Sigmoid colon (tissue), 7 donors: ENCODE data around the gene SLC27A2. TPM values are rescaled to one million over a fixed set of nuclear protein-coding genes. Genes with fewer than 3 reads are reported as not detected.

ENCODE experiments used
- DNase-seq: peaks from one replicate; pipeline ENCODE4 v3.0.0-alpha.2; 2019
- H3K27ac ChIP-seq, 4 donors: fragments of 200-600 bp; sonication (generic); one replicate each; pipeline ENCODE4 v1.5.1; 2016 to 2019; ENCODE audit warnings: mild to moderate bottlenecking in 1 of 4
- H3K27me3 ChIP-seq, 3 donors: fragments of 200-600 bp; sonication (generic); one replicate each; pipeline ENCODE4 v1.5.1; 2019; ENCODE audit warnings: mild to moderate bottlenecking in 1 of 3
- H3K36me3 ChIP-seq, 4 donors: fragments of 200-600 bp; sonication (generic); one replicate each; pipeline ENCODE4 v1.5.1; 2016 to 2019
- H3K4me1 ChIP-seq, 4 donors: fragments of 200-600 bp; sonication (generic); one replicate each; pipeline ENCODE4 v1.5.1; 2017 to 2019
- H3K4me3 ChIP-seq, 4 donors: fragments of 200-600 bp; sonication (generic); one replicate each; pipeline ENCODE4 v1.5.1; 2017 to 2019; ENCODE audit warnings: mild to moderate bottlenecking in 2 of 4, moderate library complexity in 1 of 4
- H3K9me3 ChIP-seq, 4 donors: fragments of 200-600 bp in 3 of 4; sonication (generic) in 3 of 4; one replicate each; pipeline versions ENCODE4 v1.5.1 to v1.6.1; 2013 to 2019
- EP300 ChIP-seq, 4 donors: sonication (generic); formaldehyde crosslinking; IDR thresholded peaks; one replicate each; pipeline ENCODE4 v1.6.1; 2017; ENCODE audit warnings: antibody characterized with exemption in 4 of 4
- POLR2A ChIP-seq, 2 donors: fragments of 450-650 bp; IDR thresholded peaks; one replicate each; pipeline ENCODE4 v1.6.1; 2016; ENCODE audit warnings: antibody characterized with exemption in 2 of 2, mild to moderate bottlenecking in 2 of 2, moderate library complexity in 2 of 2
- POLR2AphosphoS5 ChIP-seq, 4 donors: sonication (generic); formaldehyde crosslinking; IDR thresholded peaks; one replicate each; pipeline ENCODE4 v1.6.1; 2017; ENCODE audit warnings: antibody characterized with exemption in 4 of 4
- WGBS, 2 donors: extraction: QIAGEN DNeasy Blood & Tissue Kit; methylation state at CpG; one replicate each; pipeline ENCODE4 v1.1.7; 2013; 5-methylcytosine and 5-hydroxymethylcytosine counted together
- intact Hi-C: fragments of 100-400 bp; cut with DNase I; formaldehyde crosslinking; loops from one replicate; pipeline ENCODE4 v1.15.1; 2023
- polyA plus RNA-seq, 3 donors: library from polyadenylated mRNA; stranded (reverse); fragments of 200-250 nt; gene quantifications; one replicate each; pipeline ENCODE4 v1.2.3, GENCODE V29; 2013
- total RNA-seq, 4 donors: library from RNA; depleted of rRNA; stranded (reverse); fragments of >200 nt; gene quantifications; one replicate each; pipeline ENCODE4 v1.1.0, GENCODE V29; 2016
- TF ChIP-seq, protein P1 (sequence below), 4 experiments: fragments of 450-650 bp in 3 of 4; fragments of 200-600 bp in 1 of 4; IDR thresholded peaks; one replicate each; pipeline ENCODE4 v1.5.1; 2016 to 2019; ENCODE audit warnings: antibody characterized with exemption in 4 of 4, mild to moderate bottlenecking in 3 of 4, moderate library complexity in 2 of 4
- donor health status: healthy with polysubstance abuse.
- donor health status: Bipolar disorder and iron deficiency.
- donor health status: healthy.

Gene SLC27A2
- total and polyA plus RNA-seq, 7 donors: 0.33 to 16.6 (median 4.6) TPM; not detected in 2

DNA sequence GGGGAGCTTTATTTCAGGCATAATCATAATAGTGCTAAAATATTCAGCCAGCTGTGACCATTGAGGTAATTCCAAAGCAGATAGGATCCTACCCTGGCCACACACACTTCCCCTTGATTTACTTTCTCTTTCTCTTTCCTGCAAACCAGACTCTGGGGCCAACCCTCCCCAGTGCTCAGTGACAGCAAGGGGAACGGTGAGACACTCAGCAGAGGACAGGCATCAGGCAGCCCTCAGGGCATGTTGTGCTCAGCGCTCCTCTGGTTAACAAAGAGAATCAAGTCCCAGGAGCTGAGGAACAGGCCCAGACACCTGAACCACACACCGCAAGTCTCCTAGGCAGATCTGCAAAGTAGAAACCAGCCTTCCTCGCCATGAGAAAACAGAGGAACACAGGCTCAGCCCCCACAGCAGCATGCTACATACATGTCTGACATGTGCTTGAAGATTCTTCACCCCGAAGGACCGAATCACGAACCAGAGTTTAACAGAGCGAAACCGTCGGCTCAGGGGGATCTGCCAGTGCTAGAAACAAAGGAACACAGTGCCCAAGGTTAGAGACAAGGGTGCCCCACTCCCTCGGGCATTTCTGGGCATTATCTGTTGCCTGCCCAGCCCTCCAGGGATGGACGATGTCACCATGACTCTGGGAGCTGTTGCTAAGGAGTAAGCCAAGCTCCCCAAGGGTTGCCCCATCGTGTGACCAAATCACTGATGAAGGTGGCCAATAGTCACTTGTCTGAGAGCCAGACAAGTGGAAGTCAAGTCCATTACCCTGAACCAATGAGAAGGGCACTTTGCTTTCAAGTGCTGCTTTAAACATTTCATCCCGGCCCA lies 66.0 kb downstream of the SLC27A2 start:
- WGBS, 2 donors: 83 to 87% methylated on average over 14 of the region's 14 CpGs
- H3K9me3 ChIP-seq: no peaks in the 10 kb centered on the region
- H3K4me1 ChIP-seq: peaks cover 0 to 3% (median 0%) of the 10 kb centered on the region in 4 donors
- H3K27me3 ChIP-seq: no peaks in the 10 kb centered on the region
- no peak overlapping the region for H3K27ac ChIP-seq
- TF ChIP-seq POLR2A (IDR thresholded peaks at IDR 0.05) (no peak), POLR2AphosphoS5 (IDR thresholded peaks at IDR 0.05) (no peak), EP300 (IDR thresholded peaks at IDR 0.05) (no peak)
- TF ChIP-seq, protein P1, sequence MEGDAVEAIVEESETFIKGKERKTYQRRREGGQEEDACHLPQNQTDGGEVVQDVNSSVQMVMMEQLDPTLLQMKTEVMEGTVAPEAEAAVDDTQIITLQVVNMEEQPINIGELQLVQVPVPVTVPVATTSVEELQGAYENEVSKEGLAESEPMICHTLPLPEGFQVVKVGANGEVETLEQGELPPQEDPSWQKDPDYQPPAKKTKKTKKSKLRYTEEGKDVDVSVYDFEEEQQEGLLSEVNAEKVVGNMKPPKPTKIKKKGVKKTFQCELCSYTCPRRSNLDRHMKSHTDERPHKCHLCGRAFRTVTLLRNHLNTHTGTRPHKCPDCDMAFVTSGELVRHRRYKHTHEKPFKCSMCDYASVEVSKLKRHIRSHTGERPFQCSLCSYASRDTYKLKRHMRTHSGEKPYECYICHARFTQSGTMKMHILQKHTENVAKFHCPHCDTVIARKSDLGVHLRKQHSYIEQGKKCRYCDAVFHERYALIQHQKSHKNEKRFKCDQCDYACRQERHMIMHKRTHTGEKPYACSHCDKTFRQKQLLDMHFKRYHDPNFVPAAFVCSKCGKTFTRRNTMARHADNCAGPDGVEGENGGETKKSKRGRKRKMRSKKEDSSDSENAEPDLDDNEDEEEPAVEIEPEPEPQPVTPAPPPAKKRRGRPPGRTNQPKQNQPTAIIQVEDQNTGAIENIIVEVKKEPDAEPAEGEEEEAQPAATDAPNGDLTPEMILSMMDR (IDR thresholded peaks at IDR 0.05): no peak
- no peak overlapping the region for H3K4me3 ChIP-seq
- DNase-seq: no peak
- no peaks in the 10 kb centered on the region for H3K36me3 ChIP-seq
- intact Hi-C loops: no loop called here

DNA sequence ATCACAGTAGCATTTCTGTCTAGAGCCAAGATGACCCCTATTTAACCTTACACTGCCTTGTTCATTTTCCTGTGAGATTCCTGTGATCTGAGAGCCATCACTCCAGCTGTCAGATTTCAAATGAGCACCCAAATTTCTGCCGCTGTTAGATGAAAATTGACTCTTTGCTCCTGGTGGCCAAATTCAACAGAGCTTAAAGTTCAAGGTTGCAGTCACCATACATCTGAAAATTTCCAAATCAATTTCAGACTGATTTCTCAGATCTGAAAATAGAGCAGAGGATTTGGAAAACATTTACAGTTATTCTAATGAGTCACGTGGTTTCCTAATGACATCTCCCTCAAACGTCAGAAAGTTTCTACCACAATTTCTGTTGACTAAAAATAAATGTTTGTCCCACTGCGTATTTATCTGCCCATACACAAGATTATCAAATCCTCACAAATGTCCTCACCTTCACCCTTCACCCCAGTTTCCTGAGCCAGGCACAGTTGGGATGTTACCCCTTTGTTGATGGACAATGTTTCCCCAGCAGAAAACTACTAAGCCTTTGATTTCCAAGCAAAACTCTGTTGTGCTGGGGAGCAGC lies 67.1 kb downstream of the SLC27A2 start:
- no peak for DNase-seq
- Histone ChIP-seq H3K9me3 (no peaks in the 10 kb centered on the region), H3K27me3 (no peaks in the 10 kb centered on the region), H3K36me3 (no peaks in the 10 kb centered on the region), H3K4me1 (peaks cover 0 to 3% (median 0%) of the 10 kb centered on the region in 4 donors), H3K4me3 (no peak overlapping the region), H3K27ac (no peak overlapping the region)
- 63 to 75% methylated on average over 4 of the region's 4 CpGs for WGBS, 2 donors
- intact Hi-C loops: no loop called here
- TF ChIP-seq EP300 (IDR thresholded peaks at IDR 0.05) (no peak), POLR2AphosphoS5 (IDR thresholded peaks at IDR 0.05) (no peak), POLR2A (IDR thresholded peaks at IDR 0.05) (no peak)
- TF ChIP-seq, protein P1 (IDR thresholded peaks at IDR 0.05): no peak

DNA sequence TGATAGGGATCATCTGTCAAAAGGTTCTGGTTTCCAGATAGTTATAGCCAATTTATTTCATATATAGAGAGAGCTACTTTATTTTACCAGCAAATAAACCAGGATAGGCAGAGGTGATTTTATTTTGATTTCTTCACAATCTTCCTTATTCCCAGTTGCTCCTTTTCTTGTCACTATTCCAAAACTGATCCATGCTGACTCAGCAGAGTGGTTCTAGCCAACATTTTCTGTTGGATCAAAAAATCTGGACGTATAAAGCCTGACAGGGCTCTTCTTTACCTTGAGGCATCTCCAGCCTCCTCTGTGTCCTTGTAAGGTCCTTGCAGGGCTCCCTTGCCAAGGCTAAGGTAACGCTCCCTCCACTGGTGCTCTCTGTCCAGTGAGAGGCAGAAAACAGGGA lies 67.7 kb downstream of the SLC27A2 start:
- intact Hi-C loops: no loop called here
- Histone ChIP-seq H3K9me3 (no peaks in the 10 kb centered on the region), H3K4me1 (peaks cover 0 to 3% (median 0%) of the 10 kb centered on the region in 4 donors), H3K4me3 (no peak overlapping the region), H3K27me3 (no peaks in the 10 kb centered on the region), H3K27ac (no peak overlapping the region), H3K36me3 (no peaks in the 10 kb centered on the region)
- no peak for DNase-seq
- 78 to 83% methylated on average over 2 of the region's 2 CpGs for WGBS, 2 donors
- no peak for TF ChIP-seq POLR2A (IDR thresholded peaks at IDR 0.05)
- no peak for TF ChIP-seq POLR2AphosphoS5 (IDR thresholded peaks at IDR 0.05)
- TF ChIP-seq, protein P1 (IDR thresholded peaks at IDR 0.05): no peak
- TF ChIP-seq EP300 (IDR thresholded peaks at IDR 0.05): no peak

DNA sequence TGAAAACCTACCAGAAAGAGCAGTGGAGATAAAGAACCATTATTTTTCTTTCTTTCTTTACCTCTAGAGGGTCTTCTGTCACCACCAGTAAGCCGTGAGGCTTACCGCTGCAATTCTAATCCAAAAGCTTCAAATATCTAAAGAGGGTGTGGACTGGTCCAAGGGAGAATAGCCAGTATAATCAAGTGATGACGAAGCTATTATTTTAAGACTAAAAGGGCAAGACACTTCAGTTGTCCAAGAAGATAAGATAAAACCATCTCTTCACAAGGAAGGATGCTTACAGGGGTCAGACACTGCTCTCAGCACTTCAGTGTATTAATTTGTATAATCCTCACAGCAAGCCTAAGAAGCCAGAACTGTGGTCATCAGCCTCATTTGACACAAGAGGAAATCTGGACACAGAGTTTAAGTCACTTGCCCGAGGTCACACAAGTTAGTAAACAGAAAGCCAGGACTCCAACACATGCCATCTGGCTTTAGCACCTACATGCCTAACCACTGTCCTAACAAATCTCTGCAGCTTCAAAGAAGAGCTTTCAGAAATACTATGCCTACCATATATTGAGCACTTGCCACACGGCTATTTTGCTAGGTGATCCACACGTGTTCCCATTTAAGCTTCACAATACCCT lies 68.9 kb downstream of the SLC27A2 start:
- TF ChIP-seq, protein P1 (IDR thresholded peaks at IDR 0.05): no peak
- TF ChIP-seq EP300 (IDR thresholded peaks at IDR 0.05): no peak
- TF ChIP-seq POLR2AphosphoS5 (IDR thresholded peaks at IDR 0.05): no peak
- no peak for TF ChIP-seq POLR2A (IDR thresholded peaks at IDR 0.05)
- Histone ChIP-seq H3K27me3 (no peaks in the 10 kb centered on the region), H3K27ac (no peak overlapping the region), H3K9me3 (no peaks in the 10 kb centered on the region), H3K4me1 (peaks cover 0 to 3% (median 0%) of the 10 kb centered on the region in 4 donors), H3K4me3 (no peak overlapping the region), H3K36me3 (no peaks in the 10 kb centered on the region)
- intact Hi-C loops: no loop called here
- no peak for DNase-seq
- 85 to 88% methylated on average over 6 of the region's 6 CpGs for WGBS, 2 donors
